ENCODE data around the gene JPT1.

DNA sequence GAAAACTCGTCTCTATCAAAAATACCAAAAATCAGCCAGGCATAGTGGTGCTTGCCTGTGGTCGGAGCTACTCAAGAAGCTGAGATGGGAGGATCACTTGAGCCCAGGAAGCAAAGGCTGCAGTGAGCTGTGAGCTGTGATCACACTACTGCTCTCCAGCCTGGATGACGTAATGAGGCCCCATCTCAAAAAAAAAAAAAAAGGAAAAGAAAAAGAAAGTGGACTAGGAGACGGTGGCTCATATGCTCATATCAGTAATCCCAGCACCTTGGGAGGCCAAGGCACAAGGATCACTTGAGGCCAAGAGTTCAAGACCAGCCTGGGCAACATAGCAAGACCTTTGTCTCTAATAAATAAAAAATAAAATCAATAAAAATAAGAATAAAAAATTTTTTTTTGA lies 37.3 kb upstream of the JPT1 start:
- TF ChIP-seq POLR2A (IDR thresholded peaks at IDR 0.05; ENCODE audit: low read length) (no peak), GATA1 (IDR thresholded peaks at IDR 0.05; ENCODE audit: low read depth, low read length) (no peak)
